ENCODE results near the gene ANKS1A. TPM values are rescaled to one million over a fixed set of nuclear protein-coding genes. Genes with fewer than 3 reads are reported as not detected.

The ANKS1A gene
- total and polyA plus RNA-seq, 4 experiments from 2014 or later = 1.2 to 15.6 (median 9.4) TPM

DNA sequence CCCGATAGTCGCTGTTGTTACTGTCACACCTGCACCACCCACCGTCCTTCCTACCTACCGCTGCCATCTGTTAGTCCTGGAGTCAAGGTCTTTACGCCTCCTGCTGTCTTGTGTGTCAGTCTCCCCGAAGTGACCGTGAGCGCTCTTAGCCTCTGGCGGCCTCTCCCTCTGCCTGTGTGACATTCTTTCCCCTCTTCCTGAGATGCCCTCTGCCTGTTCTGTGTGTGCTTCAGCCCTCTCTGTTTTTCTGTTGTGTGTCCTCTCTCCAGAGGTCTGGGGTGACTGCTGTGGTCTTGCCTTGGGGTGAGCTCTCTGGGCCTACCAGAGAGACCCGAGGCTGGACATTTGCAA lies 197.2 kb downstream of the ANKS1A start:
- Histone ChIP-seq H3K4me3 (ENCODE audit: low read length in 2 of 2) (no peak overlapping the region), H3K27ac (ENCODE audit: low read depth, low read length) (no peak overlapping the region), H3K36me3 (ENCODE audit: insufficient read depth, low read length) (peaks cover 12% of the 10 kb centered on the region), H3K27me3 (ENCODE audit: insufficient read depth, low read length) (no peaks in the 10 kb centered on the region), H3K9me3 (ENCODE audit: control insufficient read depth in 1 of 2, low read length in 2 of 2) (no peaks in the 10 kb centered on the region), H3K4me1 (ENCODE audit: insufficient read depth, low read length) (no peaks in the 10 kb centered on the region)
- intact Hi-C loops (cut with micrococcal nuclease) = no loop called here
- peaks cover 47 to 55% of the 10 kb centered on the region in 2 donors for H3K36me3 Mint-ChIP-seq
- no peak for DNase-seq
- H3K9me3 Mint-ChIP-seq = no peaks in the 10 kb centered on the region
- no peak overlapping the region for H3K27ac Mint-ChIP-seq
- ChIA-PET CTCF (ENCODE audit: partially characterized antibody) (no interaction called here), POLR2A (ENCODE audit: partially characterized antibody) (no interaction called here)
- peaks cover 0 to 1% (median 0%) of the 10 kb centered on the region in 4 donors for H3K4me1 Mint-ChIP-seq
- no peaks in the 10 kb centered on the region for H3K27me3 Mint-ChIP-seq
- H3K4me3 Mint-ChIP-seq = no peak overlapping the region

DNA sequence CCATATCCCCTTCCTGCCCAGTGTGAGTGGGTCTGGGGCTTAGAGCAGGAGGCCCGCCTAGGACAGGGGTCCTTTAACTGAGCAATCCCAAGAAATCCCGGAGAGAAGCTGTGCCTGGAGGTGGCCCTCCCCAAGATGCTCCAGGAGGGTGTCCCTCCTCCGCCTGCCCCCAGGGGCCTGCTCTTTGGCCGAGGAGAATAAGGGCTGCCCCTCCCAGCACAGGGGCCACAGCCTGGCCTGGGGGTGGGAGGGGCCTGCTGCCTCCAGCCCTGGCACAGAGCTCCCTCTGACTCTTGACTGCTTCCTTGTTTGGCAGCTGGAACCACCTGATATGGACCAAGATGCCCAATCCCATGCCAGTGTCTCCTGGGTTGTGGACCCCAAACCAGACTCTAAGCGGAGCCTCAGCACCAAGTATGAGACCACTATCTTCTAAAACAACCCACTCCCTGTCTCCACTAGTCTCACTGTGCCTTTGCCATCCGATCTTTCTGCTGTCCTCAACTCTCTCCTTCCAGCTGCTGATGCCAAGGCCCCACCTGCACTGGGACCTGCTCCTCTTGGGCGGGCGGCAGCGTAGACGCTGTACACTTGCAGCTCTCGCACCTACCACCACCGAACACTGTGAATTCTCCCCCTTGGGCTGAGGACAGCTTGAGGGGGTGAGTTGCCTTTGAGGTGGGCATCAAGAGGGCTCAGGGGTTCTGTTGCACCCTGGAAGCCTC lies 197.7 kb downstream of the ANKS1A start:
- Histone ChIP-seq H3K36me3 (ENCODE audit: insufficient read depth, low read length) (peaks cover 12% of the 10 kb centered on the region), H3K4me3 (ENCODE audit: low read length in 2 of 2) (no peak overlapping the region), H3K4me1 (ENCODE audit: insufficient read depth, low read length) (no peaks in the 10 kb centered on the region), H3K27me3 (ENCODE audit: insufficient read depth, low read length) (no peaks in the 10 kb centered on the region), H3K9me3 (ENCODE audit: control insufficient read depth in 1 of 2, low read length in 2 of 2) (no peaks in the 10 kb centered on the region), H3K27ac (ENCODE audit: low read depth, low read length) (no peak overlapping the region)
- H3K27me3 Mint-ChIP-seq = no peaks in the 10 kb centered on the region
- intact Hi-C loops (cut with micrococcal nuclease) = no loop called here
- ChIA-PET POLR2A (ENCODE audit: partially characterized antibody) (no interaction called here), CTCF (ENCODE audit: partially characterized antibody) (no interaction called here)
- no peaks in the 10 kb centered on the region for H3K4me1 Mint-ChIP-seq
- DNase-seq = no peak
- peak overlapping the region in 2 of 7 donors; percentile 15 to 30 for H3K27ac Mint-ChIP-seq
- H3K9me3 Mint-ChIP-seq = no peaks in the 10 kb centered on the region
- H3K36me3 Mint-ChIP-seq = peaks cover 45 to 50% of the 10 kb centered on the region in 2 donors
- no peak overlapping the region for H3K4me3 Mint-ChIP-seq

DNA sequence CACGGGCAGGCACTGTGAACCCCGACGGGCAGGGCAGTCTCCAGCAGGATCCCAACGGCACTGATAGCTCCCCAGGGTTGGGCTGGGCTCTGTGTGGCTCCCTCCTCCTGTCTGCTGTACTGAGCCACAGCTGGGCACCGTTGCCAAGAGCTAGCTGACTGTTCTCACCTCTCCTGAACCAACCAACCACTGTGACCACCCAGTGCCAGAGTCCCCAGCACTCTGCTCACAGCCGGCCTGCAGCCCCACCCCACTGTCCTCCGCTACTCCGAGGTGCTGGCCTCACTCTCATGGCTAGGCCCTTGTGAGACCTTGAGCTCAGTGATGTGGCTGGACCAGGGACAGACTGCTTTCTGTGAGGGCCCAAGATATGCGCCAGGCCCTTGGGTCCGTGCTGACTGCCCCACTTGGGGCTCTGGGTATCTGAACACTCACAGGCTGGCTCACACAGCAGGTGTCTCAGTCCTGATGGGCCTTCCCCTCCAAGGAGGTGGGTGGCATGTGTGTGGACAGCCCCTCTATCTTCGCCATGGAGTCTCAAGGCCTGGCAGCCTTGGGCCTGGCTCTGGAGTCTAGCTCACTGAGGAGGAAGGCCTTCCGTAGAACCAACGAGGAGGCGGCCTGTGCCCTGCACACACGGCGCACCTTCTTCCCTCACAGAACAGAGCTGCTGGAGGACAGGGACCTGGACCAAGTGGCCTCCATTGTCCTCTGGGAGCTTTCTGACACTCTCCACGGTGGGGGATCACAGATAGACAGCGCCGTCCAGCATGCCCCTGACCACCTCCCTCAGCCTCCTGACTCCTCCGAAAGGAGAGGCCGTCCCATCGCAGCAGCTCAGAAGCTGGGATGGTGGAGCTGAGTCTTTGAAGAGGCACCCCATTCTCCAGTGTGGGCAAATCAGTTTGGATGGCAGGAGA lies 198.6 kb downstream of the ANKS1A start:
- DNase-seq = no peak
- ChIA-PET CTCF (ENCODE audit: partially characterized antibody) (no interaction called here), POLR2A (ENCODE audit: partially characterized antibody) (no interaction called here)
- intact Hi-C loops (cut with micrococcal nuclease) = no loop called here
- Histone ChIP-seq H3K4me1 (ENCODE audit: insufficient read depth, low read length) (no peaks in the 10 kb centered on the region), H3K9me3 (ENCODE audit: control insufficient read depth in 1 of 2, low read length in 2 of 2) (no peaks in the 10 kb centered on the region), H3K4me3 (ENCODE audit: low read length in 2 of 2) (no peak overlapping the region), H3K27me3 (ENCODE audit: insufficient read depth, low read length) (no peaks in the 10 kb centered on the region), H3K36me3 (ENCODE audit: insufficient read depth, low read length) (peaks cover 7% of the 10 kb centered on the region), H3K27ac (ENCODE audit: low read depth, low read length) (no peak overlapping the region)
- Mint-ChIP-seq H3K4me1 (no peaks in the 10 kb centered on the region), H3K27me3 (no peaks in the 10 kb centered on the region), H3K27ac (no peak overlapping the region), H3K36me3 (peaks cover 42 to 49% of the 10 kb centered on the region in 2 donors), H3K9me3 (no peaks in the 10 kb centered on the region), H3K4me3 (no peak overlapping the region)

DNA sequence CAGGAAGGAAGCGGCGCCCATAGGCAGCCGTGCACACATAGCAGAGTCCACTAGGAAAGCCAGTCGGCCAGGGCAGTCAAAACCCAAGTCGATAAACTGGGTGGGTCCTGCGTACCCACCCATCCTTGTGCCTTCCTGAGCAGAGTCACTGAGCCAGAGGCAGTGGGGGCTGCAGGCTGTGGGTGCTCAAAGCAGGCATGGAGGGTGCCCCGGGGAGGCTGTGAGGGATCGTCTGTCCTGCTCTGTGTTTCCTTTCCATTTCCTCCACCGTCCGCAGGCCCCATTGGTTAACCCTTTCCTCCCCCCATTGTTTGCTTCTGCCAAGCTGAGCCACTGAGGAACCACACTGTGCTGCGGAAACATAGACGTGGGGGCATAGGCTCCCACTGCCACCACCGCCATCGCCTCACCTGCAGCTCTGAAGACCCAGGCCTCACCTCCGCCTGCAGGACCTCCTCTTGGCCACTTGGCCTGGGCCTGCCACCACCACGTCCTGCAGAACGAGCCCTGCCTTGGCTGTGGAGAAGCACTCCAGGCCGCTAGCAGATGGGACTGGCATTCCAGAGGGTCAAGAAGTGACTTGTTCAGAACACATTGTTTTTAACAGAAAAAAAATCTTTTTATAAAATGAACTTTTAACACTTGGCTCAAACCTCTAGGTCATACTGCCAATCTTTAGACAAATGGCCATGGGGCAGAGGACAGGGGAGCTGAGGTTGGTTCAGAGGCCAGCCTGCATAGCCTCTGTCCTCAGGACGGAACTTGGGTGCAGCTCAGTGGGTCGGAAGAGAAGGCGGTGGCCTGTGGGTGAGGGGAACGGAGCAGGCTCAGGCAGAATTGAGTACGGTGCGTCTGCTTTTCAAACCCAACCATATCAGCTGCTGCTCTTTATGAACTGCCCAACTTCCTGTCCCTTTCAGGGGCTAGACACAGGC lies 199.5 kb downstream of the ANKS1A start:
- ChIA-PET POLR2A (ENCODE audit: partially characterized antibody) (no interaction called here), CTCF (ENCODE audit: partially characterized antibody) (no interaction called here)
- Mint-ChIP-seq H3K9me3 (no peaks in the 10 kb centered on the region), H3K27ac (no peak overlapping the region), H3K4me3 (no peak overlapping the region), H3K4me1 (no peaks in the 10 kb centered on the region), H3K36me3 (peaks cover 42 to 46% of the 10 kb centered on the region in 2 donors), H3K27me3 (no peaks in the 10 kb centered on the region)
- intact Hi-C loops (cut with micrococcal nuclease) = no loop called here
- Histone ChIP-seq H3K27me3 (ENCODE audit: insufficient read depth, low read length) (no peaks in the 10 kb centered on the region), H3K36me3 (ENCODE audit: insufficient read depth, low read length) (peaks cover 7% of the 10 kb centered on the region), H3K9me3 (ENCODE audit: control insufficient read depth in 1 of 2, low read length in 2 of 2) (no peaks in the 10 kb centered on the region), H3K4me1 (ENCODE audit: insufficient read depth, low read length) (no peaks in the 10 kb centered on the region), H3K4me3 (ENCODE audit: low read length in 2 of 2) (no peak overlapping the region), H3K27ac (ENCODE audit: low read depth, low read length) (no peak overlapping the region)
- DNase-seq = no peak

DNA sequence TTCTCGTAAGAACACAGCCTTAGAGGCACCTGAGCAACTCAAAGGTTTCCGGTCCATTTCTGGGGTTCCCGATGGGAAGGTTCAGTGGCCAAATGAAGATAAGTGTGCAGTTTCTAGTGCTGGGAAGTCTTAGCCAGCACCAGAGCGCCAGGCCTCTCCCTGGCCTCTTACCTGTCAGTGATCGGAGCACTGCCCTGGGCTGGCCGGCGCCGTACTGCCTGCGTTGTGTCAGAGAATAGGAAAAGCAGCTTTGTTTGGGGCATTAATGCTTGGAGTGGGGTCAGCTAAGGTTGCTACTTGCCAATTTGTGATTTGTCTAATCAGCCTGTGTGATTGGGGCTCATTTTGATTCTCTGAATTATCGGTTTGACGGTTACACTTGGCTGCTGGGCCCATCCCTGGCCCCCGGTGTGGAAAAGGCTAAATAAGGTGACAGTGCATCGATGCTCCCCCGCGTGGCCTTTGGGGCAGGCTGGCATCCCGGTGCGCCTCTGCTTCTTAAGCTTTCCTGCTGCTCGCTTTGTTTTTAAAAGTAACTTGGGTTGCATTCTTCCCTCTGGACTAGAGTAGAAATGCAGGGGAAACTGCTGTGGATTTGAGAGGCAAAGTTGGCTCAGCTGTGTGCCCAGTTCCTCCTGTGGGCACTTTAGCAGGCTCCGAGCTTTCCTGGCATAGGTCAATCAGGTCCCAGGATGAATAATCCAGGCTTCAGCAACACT lies 200.3 kb downstream of the ANKS1A start:
- no peak overlapping the region for H3K4me3 Mint-ChIP-seq
- Histone ChIP-seq H3K4me3 (ENCODE audit: low read length in 2 of 2) (no peak overlapping the region), H3K36me3 (ENCODE audit: insufficient read depth, low read length) (peaks cover 7% of the 10 kb centered on the region), H3K9me3 (ENCODE audit: control insufficient read depth in 1 of 2, low read length in 2 of 2) (no peaks in the 10 kb centered on the region), H3K4me1 (ENCODE audit: insufficient read depth, low read length) (no peaks in the 10 kb centered on the region), H3K27ac (ENCODE audit: low read depth, low read length) (no peak overlapping the region), H3K27me3 (ENCODE audit: insufficient read depth, low read length) (no peaks in the 10 kb centered on the region)
- DNase-seq = no peak
- H3K36me3 Mint-ChIP-seq = peaks cover 42% of the 10 kb centered on the region in 2 donors
- ChIA-PET CTCF (ENCODE audit: partially characterized antibody) (no interaction called here), POLR2A (ENCODE audit: partially characterized antibody) (no interaction called here)
- no peaks in the 10 kb centered on the region for H3K27me3 Mint-ChIP-seq
- no peak overlapping the region for H3K27ac Mint-ChIP-seq
- H3K4me1 Mint-ChIP-seq = no peaks in the 10 kb centered on the region
- intact Hi-C loops (cut with micrococcal nuclease) = no loop called here
- H3K9me3 Mint-ChIP-seq = no peaks in the 10 kb centered on the region

DNA sequence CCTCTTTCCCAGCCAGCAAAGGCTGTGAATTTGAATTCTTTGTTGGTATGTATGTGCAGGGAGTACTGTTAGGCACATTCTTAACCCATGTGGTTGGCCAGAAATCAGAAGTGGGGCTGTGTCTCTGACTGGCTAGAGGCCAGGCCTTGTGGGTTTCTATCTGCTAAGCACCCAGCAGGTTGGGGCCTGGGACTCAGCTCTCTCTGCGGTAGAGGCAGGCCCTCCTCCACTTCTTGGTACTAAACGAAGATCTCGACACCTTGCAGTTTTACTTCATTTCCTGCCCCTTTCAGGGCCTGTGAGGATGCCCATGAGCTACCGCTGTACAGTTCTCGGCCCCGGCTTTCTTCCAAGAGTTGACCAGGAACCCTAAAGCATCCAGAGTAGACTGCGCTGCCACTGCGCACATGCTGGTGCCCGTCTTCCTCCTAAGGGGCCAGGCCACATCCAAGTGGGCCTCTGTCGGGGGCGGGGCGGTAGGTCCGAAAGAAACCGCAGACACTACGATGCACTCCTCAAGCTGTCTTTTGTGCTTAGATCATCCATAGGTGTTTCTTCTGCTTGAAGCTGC lies 201.0 kb downstream of the ANKS1A start:
- CTCF ChIA-PET (ENCODE audit: partially characterized antibody) = no interaction called here
- no peak overlapping the region for H3K4me3 ChIP-seq (ENCODE audit: low read length in 2 of 2)
- POLR2A ChIA-PET (ENCODE audit: partially characterized antibody) = no interaction called here
- Mint-ChIP-seq H3K27ac (no peak overlapping the region), H3K4me3 (no peak overlapping the region), H3K27me3 (no peaks in the 10 kb centered on the region), H3K9me3 (no peaks in the 10 kb centered on the region), H3K36me3 (peaks cover 39 to 41% of the 10 kb centered on the region in 2 donors), H3K4me1 (no peaks in the 10 kb centered on the region)
- H3K27me3 ChIP-seq (ENCODE audit: insufficient read depth, low read length) = no peaks in the 10 kb centered on the region
- intact Hi-C loops (cut with micrococcal nuclease) = no loop called here
- no peak for DNase-seq
- H3K9me3 ChIP-seq (ENCODE audit: control insufficient read depth in 1 of 2, low read length in 2 of 2) = no peaks in the 10 kb centered on the region
- H3K36me3 ChIP-seq (ENCODE audit: insufficient read depth, low read length) = peaks cover 7% of the 10 kb centered on the region
- H3K4me1 ChIP-seq (ENCODE audit: insufficient read depth, low read length) = no peaks in the 10 kb centered on the region
- H3K27ac ChIP-seq (ENCODE audit: low read depth, low read length) = no peak overlapping the region

Data from CD4-positive, alpha-beta memory T cell (primary cell).